Caco-2 (cell line): ENCODE measurements around the gene RHOB. TPM values are rescaled to one million over a fixed set of nuclear protein-coding genes. Genes with fewer than 3 reads are reported as not detected.

Experiments used
- BruUV-seq: library from RNA; stranded (reverse); fragments of 400-500 nt; replicated peaks from 2 replicates; lab custom pipeline; 2021; lab: Mats Ljungman, UMichigan
- CTCF ChIA-PET: fragments of 300-600 bp; sonication (Branson Sonifier 250); formaldehyde crosslinking; loops from one replicate; lab custom pipeline; 2022; ENCODE audit warnings: antibody characterized with exemption; lab: Charles Lee
- POLR2A ChIA-PET: fragments of 300-600 bp; sonication (Branson Sonifier 250); formaldehyde crosslinking; loops from one replicate; lab custom pipeline; 2022; ENCODE audit warnings: antibody characterized with exemption; lab: Charles Lee
- DNase-seq, 2 experiments: peaks; one replicate each; pipeline versions ENCODE4 v3.0.0 to v3.0.0-alpha.2; 2020 to 2022
- H3K27me3 ChIP-seq: replicated peaks from 2 replicates; pipeline ENCODE4 v1.6.0; 2011; ENCODE audit warnings: low read length; ENCODE audit not compliant: control insufficient read depth, insufficient read depth
- H3K36me3 ChIP-seq: 2 replicates; pipeline ENCODE4 v1.5.1; 2011; ENCODE audit warnings: low read length; ENCODE audit not compliant: control insufficient read depth, insufficient read depth
- H3K4me1 ChIP-seq: fragments of 250-450 bp; sonication (Bioruptor Pico); 2 replicates; pipeline ENCODE4 v1.5.1; 2020; ENCODE audit warnings: mild to moderate bottlenecking
- H3K4me3 ChIP-seq: 2 replicates; pipeline ENCODE4 v1.5.1; 2011; ENCODE audit warnings: low read depth, mild to moderate bottlenecking, control low read depth, low read length
- H3K9me3 ChIP-seq: fragments of 250-450 bp; sonication (Bioruptor Pico); 2 replicates; pipeline ENCODE4 v1.5.1; 2020; ENCODE audit warnings: mild to moderate bottlenecking, moderate library complexity
- H3K27ac Mint-ChIP-seq: one replicate; pipeline ENCODE4 v1.8.0; 2022; ENCODE audit warnings: mixed read lengths; ENCODE audit not compliant: unreplicated experiment
- H3K27me3 Mint-ChIP-seq: one replicate; pipeline ENCODE4 v1.8.0; 2022; ENCODE audit warnings: mixed read lengths; ENCODE audit not compliant: insufficient read depth, unreplicated experiment
- H3K36me3 Mint-ChIP-seq: one replicate; pipeline ENCODE4 v1.8.0; 2022; ENCODE audit warnings: mild to moderate bottlenecking, mixed read lengths; ENCODE audit not compliant: insufficient read depth, unreplicated experiment
- H3K4me1 Mint-ChIP-seq: one replicate; pipeline ENCODE4 v1.8.0; 2022; ENCODE audit warnings: low read depth, mixed read lengths; ENCODE audit not compliant: unreplicated experiment
- H3K4me3 Mint-ChIP-seq: one replicate; pipeline ENCODE4 v1.8.0; 2022; ENCODE audit warnings: mild to moderate bottlenecking, moderate library complexity, mixed read lengths; ENCODE audit not compliant: unreplicated experiment
- H3K9me3 Mint-ChIP-seq: one replicate; pipeline ENCODE4 v1.8.0; 2022; ENCODE audit warnings: mixed read lengths; ENCODE audit not compliant: unreplicated experiment
- intact Hi-C: fragments of 100-400 bp; cut with micrococcal nuclease; formaldehyde crosslinking; loops from one replicate; pipeline ENCODE4 v1.10.0; 2022; ENCODE audit not compliant: unreplicated experiment
- total RNA-seq: library from RNA; stranded (reverse); gene quantifications from 2 replicates; pipeline ENCODE4 v1.2.3, GENCODE V29; 2022
- TF ChIP-seq, protein P1 (sequence below), 2 experiments: fragments of 200-600 bp in 1 of 2; IDR thresholded peaks; 1 replicate in 1 of 2; 2 replicates in 1 of 2; pipeline versions ENCODE4 v1.5.1 to v1.8.0; 2011 to 2022; ENCODE audit warnings: antibody characterized with exemption in 1 of 2, control low read depth in 1 of 2, inconsistent platforms in 1 of 2, low read depth in 1 of 2, low read length in 1 of 2, mild to moderate bottlenecking in 1 of 2, moderate library complexity in 1 of 2; ENCODE audit not compliant: insufficient read depth in 1 of 2, severe bottlenecking in 1 of 2, unreplicated experiment in 1 of 2

Gene RHOB
- total RNA-seq, 1 experiment from 2014 or later, result 20.8 TPM

GRCh38 chr2:20444993-20445910 is 1.6 kb upstream of the RHOB start:
- no peaks in the 10 kb centered on the region for H3K9me3 ChIP-seq
- no peaks in the 10 kb centered on the region for H3K36me3 ChIP-seq
- Mint-ChIP-seq H3K27me3 (no peaks in the 10 kb centered on the region), H3K27ac (no peak overlapping the region), H3K9me3 (no peaks in the 10 kb centered on the region), H3K4me3 (no peak overlapping the region), H3K4me1 (peaks cover 8% of the 10 kb centered on the region), H3K36me3 (peaks cover 20% of the 10 kb centered on the region)
- ChIA-PET POLR2A (interaction anchor here (2.2 kb wide), 1 partner anchor 190 kb away, joined by 18 read pairs; no protein-coding TSS in a partner anchor), CTCF (interaction anchor here (1.4 to 1.8 kb wide), 3 partner anchors 49 to 199 kb away, joined by 3 to 8 read pairs (median 6); no protein-coding TSS in a partner anchor)
- H3K4me3 ChIP-seq, result no peak overlapping the region
- BruUV-seq, result no TSS peak
- H3K27me3 ChIP-seq, result no peaks in the 10 kb centered on the region
- peaks cover 15% of the 10 kb centered on the region for H3K4me1 ChIP-seq
- intact Hi-C loops, result no loop called here
- DNase-seq, result no peak
- TF ChIP-seq, protein P1, sequence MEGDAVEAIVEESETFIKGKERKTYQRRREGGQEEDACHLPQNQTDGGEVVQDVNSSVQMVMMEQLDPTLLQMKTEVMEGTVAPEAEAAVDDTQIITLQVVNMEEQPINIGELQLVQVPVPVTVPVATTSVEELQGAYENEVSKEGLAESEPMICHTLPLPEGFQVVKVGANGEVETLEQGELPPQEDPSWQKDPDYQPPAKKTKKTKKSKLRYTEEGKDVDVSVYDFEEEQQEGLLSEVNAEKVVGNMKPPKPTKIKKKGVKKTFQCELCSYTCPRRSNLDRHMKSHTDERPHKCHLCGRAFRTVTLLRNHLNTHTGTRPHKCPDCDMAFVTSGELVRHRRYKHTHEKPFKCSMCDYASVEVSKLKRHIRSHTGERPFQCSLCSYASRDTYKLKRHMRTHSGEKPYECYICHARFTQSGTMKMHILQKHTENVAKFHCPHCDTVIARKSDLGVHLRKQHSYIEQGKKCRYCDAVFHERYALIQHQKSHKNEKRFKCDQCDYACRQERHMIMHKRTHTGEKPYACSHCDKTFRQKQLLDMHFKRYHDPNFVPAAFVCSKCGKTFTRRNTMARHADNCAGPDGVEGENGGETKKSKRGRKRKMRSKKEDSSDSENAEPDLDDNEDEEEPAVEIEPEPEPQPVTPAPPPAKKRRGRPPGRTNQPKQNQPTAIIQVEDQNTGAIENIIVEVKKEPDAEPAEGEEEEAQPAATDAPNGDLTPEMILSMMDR (IDR thresholded peaks at IDR 0.05; ENCODE audit: insufficient read depth in 1 of 2, low read depth in 1 of 2, low read length in 1 of 2, severe bottlenecking in 1 of 2, unreplicated experiment in 1 of 2), result no peak

GRCh38 chr2:20446255-20446916 is 488 bp upstream of the RHOB start:
- POLR2A ChIA-PET, result interaction anchor here (0.5 to 2.2 kb wide), 60 partner anchors 8 to 1346 kb away, joined by 3 to 33 read pairs (median 4); partner anchors contain the start of gene HS1BP3

More at GRCh38 chr2:20446255-20446916, 488 bp upstream of the RHOB start:
- peak overlapping the region; percentile 84 for H3K27ac Mint-ChIP-seq
- CTCF ChIA-PET, result interaction anchor here (0.9 to 2.1 kb wide), 14 partner anchors 9 to 229 kb away, joined by 3 to 21 read pairs (median 8); partner anchors contain the start of gene HS1BP3
- intact Hi-C loops, result loop anchor here (2.0 kb wide), 2 partner anchors 50 to 60 kb away; no protein-coding TSS in a partner anchor
- no peaks in the 10 kb centered on the region for H3K9me3 Mint-ChIP-seq
- Histone ChIP-seq H3K36me3 (no peaks in the 10 kb centered on the region), H3K27me3 (no peaks in the 10 kb centered on the region), H3K4me1 (peaks cover 26% of the 10 kb centered on the region), H3K9me3 (no peaks in the 10 kb centered on the region), H3K4me3 (peak overlapping the region; percentile 80)
- H3K4me1 Mint-ChIP-seq, result peaks cover 8% of the 10 kb centered on the region
- peak overlapping the region; percentile 87 for H3K4me3 Mint-ChIP-seq
- BruUV-seq, result TSS peak; percentile 79
- TF ChIP-seq, protein P1 (IDR thresholded peaks at IDR 0.05; ENCODE audit: insufficient read depth in 1 of 2, low read depth in 1 of 2, low read length in 1 of 2, severe bottlenecking in 1 of 2, unreplicated experiment in 1 of 2), result no peak
- no peaks in the 10 kb centered on the region for H3K27me3 Mint-ChIP-seq
- DNase-seq, result no peak
- H3K36me3 Mint-ChIP-seq, result peaks cover 20% of the 10 kb centered on the region
